Dedifferentiated amniotic fluid mesenchymal stem cell (primary cell): ENCODE results near the gene ARHGEF4.
A peak's percentile ranks its signal among the peaks of the same experiment; 100 is the strongest.

Experiments
- DNase-seq: peaks from one replicate; pipeline ENCODE4 v3.0.0-alpha.2; 2016; ENCODE audit errors: extremely low spot score

Gene ARHGEF4

GRCh38 chr2:131085646-131086045 lies 248.9 kb downstream of the ARHGEF4 start:
- no peak for DNase-seq

DNA sequence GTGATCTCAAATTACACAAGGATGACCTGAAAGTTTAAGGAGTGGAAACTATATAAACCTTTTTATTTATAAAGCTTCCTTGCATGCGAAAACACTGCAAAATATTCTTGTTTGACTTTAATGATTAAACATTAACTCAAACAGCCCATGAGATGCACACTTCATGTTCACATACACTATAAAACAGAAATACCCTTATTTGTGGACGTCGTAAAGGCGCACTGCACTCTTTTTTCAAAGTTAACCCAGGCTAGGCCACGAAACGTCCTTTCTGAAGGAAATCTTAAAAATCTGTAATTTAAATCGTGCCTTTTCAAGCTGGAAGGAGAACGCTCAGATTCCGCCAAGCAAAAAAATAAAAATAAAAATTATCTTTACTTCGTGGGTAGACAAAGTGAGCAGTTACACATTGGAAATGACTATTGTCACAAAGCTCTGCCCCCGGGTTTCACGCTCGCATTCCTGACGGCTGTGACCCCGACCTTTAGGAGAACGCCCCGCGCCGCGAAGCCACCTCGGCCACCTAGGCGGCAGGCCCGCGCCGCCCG lies 255.8 kb downstream of the ARHGEF4 start:
- DNase-seq = no peak

GRCh38 chr2:131093006-131093695 lies 256.4 kb downstream of the ARHGEF4 start, which contains the start of gene FAM168B:
Gene FAM168B (minus strand): TSS chr2:131093460. CDS start chr2:131082646, 10,814 bp downstream.
- peak; percentile 79 for DNase-seq

GRCh38 chr2:131093696-131094462 lies 257.2 kb downstream of the ARHGEF4 start:
- peak; percentile 60 for DNase-seq

DNA sequence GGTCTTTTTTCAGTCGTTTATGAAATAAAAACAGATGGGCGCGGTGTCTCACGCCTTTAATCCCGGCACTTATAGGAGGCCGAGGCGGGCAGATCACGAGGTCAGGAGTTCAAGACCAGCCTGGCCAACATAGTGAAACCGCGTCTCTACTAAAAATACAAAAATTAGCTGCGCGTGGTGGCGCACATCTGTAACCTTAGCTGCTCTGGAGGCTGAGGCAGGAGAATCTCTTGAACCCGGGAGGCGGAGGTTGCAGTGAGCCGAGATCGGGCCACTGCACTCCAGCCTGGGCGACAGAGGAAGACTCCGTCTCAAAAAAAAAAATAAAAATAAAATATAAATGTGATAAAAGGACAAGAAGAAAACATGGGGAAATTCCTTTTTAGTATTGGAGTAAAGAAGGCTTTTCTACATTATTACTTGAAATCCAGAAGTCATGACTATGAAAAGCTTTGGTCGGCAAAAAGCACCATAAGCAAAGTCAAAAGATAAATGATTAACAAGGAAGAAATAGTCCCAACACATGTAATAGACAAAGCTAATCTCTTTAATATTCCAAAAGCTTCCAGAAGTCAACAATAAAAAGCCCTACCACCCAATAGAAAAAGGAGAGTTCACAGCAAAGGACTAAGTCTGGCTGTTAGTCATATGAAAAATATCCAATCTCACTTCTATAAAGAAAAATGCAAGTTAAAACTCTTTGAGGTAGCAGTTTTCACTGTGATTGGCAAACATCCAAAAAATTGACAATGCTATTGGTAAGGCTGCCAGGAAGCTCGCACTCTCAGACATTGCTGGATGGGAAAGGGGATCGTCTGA lies 258.0 kb downstream of the ARHGEF4 start:
- DNase-seq = no peak
